Lung (tissue), 12 donors: ENCODE data around the gene MRPL12. TPM values are rescaled to one million over a fixed set of nuclear protein-coding genes. Genes with fewer than 3 reads are reported as not detected.

Experiments used
- ATAC-seq: fragments of 200-7000 bp; cut with Tn5 transposase; one replicate; pipeline ENCODE4 v1.9.1; 2020; ENCODE audit warnings: moderate number of reproducible peaks; ENCODE audit not compliant: insufficient read depth, low FRiP score
- DNase-seq, 3 donors: peaks; one replicate each; pipeline ENCODE4 v3.0.0-alpha.2; 2013 to 2017
- H3K27ac ChIP-seq, 2 donors: one replicate each; pipeline ENCODE4 v1.5.1; 2013; ENCODE audit warnings: mild to moderate bottlenecking in 2 of 2, moderate library complexity in 2 of 2, control low read depth in 1 of 2, inconsistent platforms in 1 of 2, low read depth in 1 of 2, low read length in 1 of 2
- H3K27me3 ChIP-seq, 3 donors: one replicate each; pipeline ENCODE4 v1.5.1; 2013; ENCODE audit warnings: low read length in 2 of 3; ENCODE audit not compliant: control insufficient read depth in 3 of 3, insufficient read depth in 3 of 3
- H3K36me3 ChIP-seq, 4 donors: one replicate each; pipeline ENCODE4 v1.5.1; 2013; ENCODE audit warnings: low read length in 4 of 4, mild to moderate bottlenecking in 1 of 4, moderate library complexity in 1 of 4; ENCODE audit not compliant: control insufficient read depth in 4 of 4, insufficient read depth in 4 of 4
- H3K4me1 ChIP-seq, 5 donors: one replicate each; pipeline ENCODE4 v1.5.1; 2013; ENCODE audit warnings: low read length in 5 of 5, mild to moderate bottlenecking in 2 of 5, moderate library complexity in 1 of 5; ENCODE audit not compliant: control insufficient read depth in 5 of 5, insufficient read depth in 5 of 5
- H3K4me3 ChIP-seq: one replicate; pipeline ENCODE4 v1.5.1; 2013; ENCODE audit warnings: mild to moderate bottlenecking, control low read depth, moderate library complexity
- H3K9ac ChIP-seq, 2 donors: one replicate each; pipeline ENCODE4 v1.5.1; 2013; ENCODE audit warnings: low read length in 2 of 2, control low read depth in 1 of 2; ENCODE audit not compliant: insufficient read depth in 1 of 2
- H3K9me3 ChIP-seq, 4 donors: one replicate each; pipeline ENCODE4 v1.5.1; 2013; ENCODE audit warnings: low read length in 3 of 4, mild to moderate bottlenecking in 1 of 4, moderate library complexity in 1 of 4; ENCODE audit not compliant: control insufficient read depth in 4 of 4, insufficient read depth in 3 of 4
- CTCF ChIP-seq: IDR thresholded peaks from 2 replicates; pipeline ENCODE4 v1.5.1; 2012; ENCODE audit warnings: mild to moderate bottlenecking; ENCODE audit errors: control extremely low read depth, extremely low read depth
- WGBS, 2 donors: extraction: QIAGEN DNeasy Blood & Tissue Kit; methylation state at CpG; one replicate each; pipeline ENCODE4 v1.1.7; 2013; 5-methylcytosine and 5-hydroxymethylcytosine counted together
- polyA plus RNA-seq, 2 donors: library from polyadenylated mRNA; stranded (reverse); fragments of 200-250 nt; gene quantifications; one replicate each; pipeline ENCODE4 v1.2.1, GENCODE V29; 2013
- total RNA-seq, 2 donors: library from RNA; depleted of rRNA in 1 of 2; stranded (reverse); fragments of >200 nt in 1 of 2; gene quantifications; one replicate each; pipeline ENCODE4 v1.2.1, GENCODE V29; 2014 to 2021
- donor health status: control.
- donor health status: control.
- donor health status: Bipolar disorder and iron deficiency.
- donor health status: healthy.
- donor health status: DM: yes; HTN: yes; CAD: no.

MRPL12 gene
- total and polyA plus RNA-seq, 4 donors: 6.1 to 154 (median 104) TPM

GRCh38 chr17:81656835-81657234 lies 46.3 kb upstream of the MRPL12 start:
- DNase-seq (peak in 1 of 3 donors; percentile 14), ATAC-seq (no peak)
- Histone ChIP-seq H3K36me3 (no peaks in the 10 kb centered on the region), H3K4me1 (peaks cover 0 to 9% (median 0%) of the 10 kb centered on the region in 5 donors), H3K27ac (no peak overlapping the region), H3K27me3 (peaks cover 0 to 1% (median 0%) of the 10 kb centered on the region in 3 donors), H3K9ac (no peak overlapping the region), H3K4me3 (no peak overlapping the region), H3K9me3 (no peaks in the 10 kb centered on the region)
- WGBS, 2 donors: 53 to 57% methylated on average over 4 of the region's 4 CpGs
- TF ChIP-seq CTCF: no peak

- Histone ChIP-seq H3K9ac (no peak overlapping the region), H3K27ac (peak overlapping the region in 1 of 2 donors; percentile 32), H3K4me3 (no peak overlapping the region), H3K9me3 (no peaks in the 10 kb centered on the region), H3K4me1 (no peaks in the 10 kb centered on the region), H3K27me3 (no peaks in the 10 kb centered on the region), H3K36me3 (no peaks in the 10 kb centered on the region)
- DNase-seq (peak in 1 of 3 donors; percentile 6), ATAC-seq (no peak)
- TF ChIP-seq CTCF: no peak
- whole genome bisulfite sequencing, 2 donors: 72 to 76% methylated on average over 5 of the region's 5 CpGs
Measured at GRCh38 chr17:81659038-81659437, 44.1 kb upstream of the MRPL12 start.

- no peak for DNase-seq
- Histone ChIP-seq H3K9me3 (no peaks in the 10 kb centered on the region), H3K27me3 (no peaks in the 10 kb centered on the region), H3K4me1 (peaks cover 0 to 5% (median 0%) of the 10 kb centered on the region in 5 donors), H3K27ac (no peak overlapping the region), H3K9ac (no peak overlapping the region), H3K36me3 (peaks cover 0 to 3% (median 0%) of the 10 kb centered on the region in 4 donors), H3K4me3 (no peak overlapping the region)
- ATAC-seq: no peak
- no peak for TF ChIP-seq CTCF
- WGBS, 2 donors: 90 to 95% methylated on average over 9 of the region's 9 CpGs
Measured at GRCh38 chr17:81660441-81660840, 42.7 kb upstream of the MRPL12 start.

- Histone ChIP-seq H3K27ac (no peak overlapping the region), H3K9me3 (no peaks in the 10 kb centered on the region), H3K4me3 (no peak overlapping the region), H3K36me3 (peaks cover 0 to 3% (median 0%) of the 10 kb centered on the region in 4 donors), H3K9ac (no peak overlapping the region), H3K27me3 (no peaks in the 10 kb centered on the region), H3K4me1 (peaks cover 0 to 10% (median 0%) of the 10 kb centered on the region in 5 donors)
- no peak for TF ChIP-seq CTCF
- DNase-seq (no peak), ATAC-seq (no peak)
- WGBS, 2 donors: 94 to 97% methylated on average over 4 of the region's 4 CpGs
Measured at GRCh38 chr17:81662002-81662401, 41.2 kb upstream of the MRPL12 start.
